NB4 (cell line): ENCODE results near the gene NDUFAF4.

Experiments used
- MYC ChIP-seq: IDR thresholded peaks from 2 replicates; pipeline ENCODE4 v1.6.1; 2011; ENCODE audit warnings: low read depth, low read length
- POLR2A ChIP-seq: IDR thresholded peaks from 2 replicates; pipeline ENCODE4 v1.6.1; 2011; ENCODE audit warnings: mild to moderate bottlenecking; ENCODE audit not compliant: insufficient read length; ENCODE audit errors: extremely low read depth

DNA sequence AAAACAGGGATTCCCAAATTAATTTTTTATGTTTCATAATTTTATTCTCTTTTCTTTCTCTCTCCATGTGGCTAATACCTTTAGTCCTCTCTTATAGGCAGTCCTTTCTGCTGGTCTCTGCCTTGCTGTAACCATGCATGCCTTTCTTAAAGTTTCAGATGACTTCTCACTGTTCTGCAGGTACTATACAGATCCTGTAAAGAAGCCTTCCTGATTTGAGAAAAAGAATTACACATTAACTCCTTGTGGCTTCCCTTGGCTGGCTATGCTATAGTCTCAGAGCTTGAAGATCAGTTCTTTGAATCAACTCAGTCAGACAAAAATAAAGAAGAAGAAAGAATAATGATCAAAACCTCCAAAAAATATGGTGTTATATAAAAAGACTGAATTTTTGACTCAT lies 53.2 kb downstream of the NDUFAF4 start:
- TF ChIP-seq POLR2A = no peak
- no peak for TF ChIP-seq MYC
